ENCODE data around the gene OR52B2.

The OR52B2 gene

GRCh38 chr11:6170226-6170625 lies at the start of gene OR52B2:
Gene OR52B2 (minus strand): TSS chr11:6170326. CDS start chr11:6170326, 0 bp downstream.
- no peak for DNase-seq

- DNase-seq, result no peak
These were observed 49.2 kb upstream of the OR52B2 start for GRCh38 chr11:6219359-6219758.

DNA sequence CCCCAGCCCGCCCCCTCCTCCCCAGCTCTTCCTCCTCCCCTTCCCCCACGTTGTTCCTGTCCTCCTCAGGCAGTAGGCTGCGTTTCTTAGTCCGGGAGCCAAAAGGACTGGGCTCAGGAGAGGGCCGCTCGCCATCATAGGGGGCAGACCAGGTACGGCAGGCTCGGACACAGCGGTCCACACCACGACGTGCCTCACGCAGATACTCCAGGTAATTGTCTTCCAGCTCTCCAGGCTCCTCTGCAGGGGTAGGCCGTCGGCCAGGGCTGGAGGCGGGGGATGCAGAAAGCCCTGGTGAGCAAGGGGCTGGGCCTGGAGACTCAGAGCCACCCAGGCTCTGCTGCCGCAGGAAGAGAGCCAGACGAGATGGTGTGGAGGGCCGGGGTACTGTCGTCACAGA lies 47.6 kb upstream of the OR52B2 start:
- no peak for DNase-seq

DNA sequence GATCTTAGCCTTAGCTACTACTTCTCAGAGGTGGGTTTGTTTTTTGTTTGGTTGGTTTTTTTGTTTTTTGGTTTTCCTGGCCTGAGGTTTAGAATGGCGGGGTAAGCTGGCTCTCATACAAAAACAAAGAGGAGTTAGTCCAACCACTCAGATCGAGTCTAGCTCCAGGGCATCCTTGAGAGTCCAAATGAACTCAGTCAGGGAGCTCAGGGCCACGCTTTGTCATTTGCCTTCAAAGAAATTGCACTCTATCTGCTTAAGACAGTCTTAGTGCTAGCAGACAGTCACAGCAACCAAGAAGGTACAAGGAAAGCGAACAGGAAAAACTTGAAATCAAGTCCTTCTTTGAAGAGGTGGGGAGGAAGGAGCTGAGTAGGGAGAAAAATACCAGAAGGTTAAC lies 46.4 kb upstream of the OR52B2 start:
- no peak for DNase-seq

DNA sequence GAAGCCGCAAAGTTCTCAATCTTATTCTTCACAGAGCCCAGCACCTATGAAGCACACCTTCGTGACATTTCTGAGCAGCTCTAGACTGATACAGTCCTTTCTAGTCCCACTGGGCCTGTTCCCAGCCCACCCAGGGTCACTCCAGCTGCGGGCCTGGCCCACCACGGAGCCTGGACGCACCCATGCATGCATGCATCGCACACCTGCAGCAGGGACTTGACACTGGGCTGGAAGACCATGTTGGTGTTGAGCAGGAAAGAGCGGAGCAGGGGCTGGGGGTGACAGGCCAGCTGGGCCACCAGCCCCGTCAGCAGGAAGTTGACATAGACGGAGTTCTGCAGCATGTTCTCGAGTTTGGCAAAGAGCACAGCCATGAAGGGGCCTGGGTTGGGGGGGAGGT lies 44.4 kb upstream of the OR52B2 start:
- no peak for DNase-seq

DNA sequence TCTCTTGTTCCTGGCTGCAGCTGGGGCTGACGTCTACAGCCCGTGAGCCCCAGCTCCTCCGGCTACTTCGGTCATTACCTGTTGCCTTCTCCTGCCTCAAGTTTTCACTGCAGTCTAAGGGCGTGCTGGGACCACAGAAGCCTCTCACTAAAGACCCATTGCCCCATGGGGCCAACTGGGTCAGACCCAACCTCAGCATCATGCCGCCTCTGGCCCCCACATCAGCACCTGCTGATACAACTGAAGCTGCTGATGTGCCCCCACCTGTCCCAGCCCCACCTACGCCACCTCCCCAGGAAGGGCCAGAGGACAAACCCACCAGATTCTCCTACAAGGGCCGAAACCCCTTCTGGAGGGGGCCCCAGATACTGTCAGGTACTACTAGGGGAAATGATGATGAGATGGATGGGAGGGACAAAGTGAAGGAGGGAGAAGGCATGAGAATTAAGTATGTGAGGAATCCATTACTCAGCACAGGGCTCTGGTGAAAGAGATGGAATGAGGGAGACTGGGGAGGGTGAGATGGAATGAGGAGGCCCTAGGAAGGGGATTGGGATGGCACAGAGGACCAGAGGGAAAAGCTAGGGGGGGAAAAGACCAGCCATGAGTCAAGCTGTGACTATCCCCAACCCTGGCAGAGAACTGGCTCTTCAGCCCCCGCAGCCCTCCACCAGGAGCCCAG lies 40.3 kb upstream of the OR52B2 start:
- no peak for DNase-seq

DNA sequence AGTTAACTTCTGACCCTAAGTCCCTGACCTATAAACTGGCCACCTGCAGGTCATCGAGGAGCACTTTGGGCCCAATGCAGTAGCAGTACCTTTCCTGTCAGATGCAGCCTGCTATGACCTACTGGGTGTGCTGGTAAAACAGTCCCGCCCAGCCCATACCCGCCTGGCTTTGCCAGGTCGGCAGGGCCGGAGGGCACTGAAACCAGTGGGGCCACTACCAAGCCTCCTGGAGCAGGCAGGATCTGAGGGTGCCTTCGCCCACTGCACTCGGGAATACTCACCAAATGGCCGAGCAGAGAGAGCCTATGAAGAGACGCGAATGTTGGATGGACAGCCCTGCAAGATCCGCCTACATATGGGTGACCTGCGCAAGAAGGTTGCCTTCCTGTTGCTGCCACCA lies 39.7 kb upstream of the OR52B2 start:
- no peak for DNase-seq

GRCh38 chr11:6206456-6207180 lies 36.5 kb upstream of the OR52B2 start:
- DNase-seq, result no peak

DNA sequence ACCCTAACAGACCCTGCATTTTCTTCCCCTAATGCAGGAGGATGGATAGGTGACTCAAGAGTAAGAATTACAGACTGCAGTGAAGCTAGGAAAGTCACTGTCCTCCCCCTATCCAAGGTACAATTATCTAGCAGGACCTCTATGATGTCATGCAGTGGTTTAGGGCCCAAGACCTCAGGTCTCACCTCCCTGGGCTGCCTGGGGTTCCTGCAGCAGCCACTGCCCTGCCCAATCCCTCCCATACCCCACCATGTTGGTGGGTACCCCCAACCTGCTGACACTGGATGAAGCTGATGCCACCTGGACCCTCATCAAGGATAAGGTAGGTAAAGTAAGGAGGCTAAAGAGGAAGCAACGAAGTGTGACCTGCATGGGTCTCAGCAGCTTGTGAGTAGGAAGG lies 35.2 kb upstream of the OR52B2 start, which contains the start of gene C11orf42:
TSS of gene C11orf42 (plus strand) at position 192 of the 400 bp plus-strand sequence. CDS start at position 251, 59 bp downstream.
- DNase-seq, result no peak

- no peak for DNase-seq
These were observed 34.6 kb upstream of the OR52B2 start for GRCh38 chr11:6204706-6205105.

GRCh38 chr11:6203327-6203726 lies 33.2 kb upstream of the OR52B2 start:
- DNase-seq, result no peak

DNA sequence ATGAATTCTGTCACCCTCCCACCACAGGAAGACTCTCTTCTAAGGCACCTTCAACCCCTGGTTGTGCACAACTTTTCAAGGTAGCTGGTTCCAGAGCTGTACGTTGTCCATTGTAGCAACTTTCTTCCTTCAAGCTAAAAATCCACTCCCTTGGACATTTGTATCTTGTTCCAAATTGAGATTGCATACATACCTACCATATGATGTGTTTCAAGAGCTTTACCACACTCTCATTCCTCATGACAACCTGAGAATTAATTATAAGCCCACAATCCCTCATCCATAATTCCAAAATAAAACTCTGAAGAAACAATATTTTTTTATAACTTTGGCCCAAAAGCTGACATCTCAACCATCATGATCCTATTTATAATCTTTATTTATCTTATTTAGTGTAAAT lies 31.9 kb upstream of the OR52B2 start:
- DNase-seq, result no peak

DNA sequence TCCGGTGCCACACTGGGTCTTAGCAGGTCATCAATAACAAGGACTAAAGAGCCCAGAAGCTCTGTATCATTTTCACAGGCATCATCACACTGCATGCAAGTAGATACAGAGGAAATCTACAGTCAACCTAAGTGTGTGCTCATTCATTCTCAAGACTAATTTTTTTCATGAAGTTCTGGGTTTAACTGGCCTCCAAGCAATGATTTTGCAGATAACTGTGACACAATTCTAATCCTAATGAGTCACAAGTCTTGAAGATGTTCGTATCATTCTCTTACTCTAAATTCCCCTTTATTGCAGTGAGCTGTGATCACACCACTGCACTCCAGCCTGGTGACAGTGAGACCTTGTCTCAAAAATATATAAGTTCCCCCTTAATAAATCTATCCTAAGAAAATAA lies 31.4 kb upstream of the OR52B2 start:
- no peak for DNase-seq

DNA sequence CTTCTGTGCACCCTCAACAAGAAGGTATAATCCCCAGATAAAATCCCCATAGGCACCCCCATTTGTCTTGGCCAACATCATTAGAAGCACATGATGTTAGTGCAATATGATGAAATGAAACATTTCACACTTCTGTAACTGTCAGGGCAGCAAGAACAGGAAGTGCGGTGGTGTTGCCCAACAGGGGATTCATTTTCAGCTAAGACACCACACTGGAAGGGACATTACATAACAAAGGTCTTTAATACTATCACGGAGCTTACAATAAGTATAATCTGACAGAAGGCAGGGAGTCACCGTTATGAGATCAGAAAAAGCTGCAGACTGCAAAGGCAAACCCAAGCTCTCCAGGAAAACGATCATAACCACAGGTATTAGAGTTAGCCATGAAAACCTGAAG lies 30.8 kb upstream of the OR52B2 start:
- DNase-seq, result no peak

DNA sequence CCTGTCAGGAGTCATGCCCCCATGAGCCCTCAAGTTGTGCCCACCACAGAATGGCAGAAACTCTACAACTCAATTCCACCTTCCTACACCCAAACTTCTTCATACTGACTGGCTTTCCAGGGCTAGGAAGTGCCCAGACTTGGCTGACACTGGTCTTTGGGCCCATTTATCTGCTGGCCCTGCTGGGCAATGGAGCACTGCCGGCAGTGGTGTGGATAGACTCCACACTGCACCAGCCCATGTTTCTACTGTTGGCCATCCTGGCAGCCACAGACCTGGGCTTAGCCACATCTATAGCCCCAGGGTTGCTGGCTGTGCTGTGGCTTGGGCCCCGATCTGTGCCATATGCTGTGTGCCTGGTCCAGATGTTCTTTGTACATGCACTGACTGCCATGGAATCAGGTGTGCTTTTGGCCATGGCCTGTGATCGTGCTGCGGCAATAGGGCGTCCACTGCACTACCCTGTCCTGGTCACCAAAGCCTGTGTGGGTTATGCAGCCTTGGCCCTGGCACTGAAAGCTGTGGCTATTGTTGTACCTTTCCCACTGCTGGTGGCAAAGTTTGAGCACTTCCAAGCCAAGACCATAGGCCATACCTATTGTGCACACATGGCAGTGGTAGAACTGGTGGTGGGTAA lies 29.2 kb upstream of the OR52B2 start, which contains the start of gene OR52W1:
TSS of gene OR52W1 (plus strand) at position 51 of the 637 bp plus-strand sequence. CDS start at position 51, 0 bp downstream.
- no peak for DNase-seq

DNA sequence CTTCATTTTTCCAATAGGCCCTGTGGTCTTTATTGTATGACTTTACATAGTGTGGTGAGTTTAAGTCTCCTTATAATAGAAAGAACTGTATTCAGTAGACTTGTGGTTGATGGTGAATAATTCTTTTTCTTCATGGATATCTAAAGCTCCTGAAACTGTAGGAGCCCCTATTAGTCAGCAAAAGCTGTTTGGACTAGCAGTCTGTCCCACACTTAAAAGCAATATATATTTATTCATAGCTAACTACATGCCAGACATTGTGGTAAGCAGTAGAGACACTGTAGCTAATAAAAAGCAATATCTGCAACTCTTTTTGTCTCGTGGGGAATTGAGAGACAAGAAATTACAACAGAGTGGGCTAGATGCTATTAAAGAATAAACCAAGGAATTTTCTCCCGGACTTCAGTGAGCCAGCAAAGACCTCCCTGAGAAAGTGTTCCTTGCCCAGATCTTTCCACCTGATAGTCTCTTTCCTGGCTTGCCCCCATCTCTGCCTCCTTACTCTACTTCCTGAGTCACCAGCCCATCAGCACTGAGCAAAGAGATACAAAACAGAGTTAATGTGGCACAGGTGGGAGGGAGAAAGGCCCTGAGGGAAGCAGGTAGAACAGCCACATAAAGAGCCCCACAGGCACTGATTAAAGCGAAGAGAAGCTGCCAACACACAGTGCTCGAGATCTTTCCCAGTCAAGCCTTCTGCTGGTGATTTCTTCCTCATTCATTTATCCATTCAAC lies 27.5 kb upstream of the OR52B2 start:
- no peak for DNase-seq

- no peak for DNase-seq
These were observed 26.3 kb upstream of the OR52B2 start for GRCh38 chr11:6196396-6196795.

DNA sequence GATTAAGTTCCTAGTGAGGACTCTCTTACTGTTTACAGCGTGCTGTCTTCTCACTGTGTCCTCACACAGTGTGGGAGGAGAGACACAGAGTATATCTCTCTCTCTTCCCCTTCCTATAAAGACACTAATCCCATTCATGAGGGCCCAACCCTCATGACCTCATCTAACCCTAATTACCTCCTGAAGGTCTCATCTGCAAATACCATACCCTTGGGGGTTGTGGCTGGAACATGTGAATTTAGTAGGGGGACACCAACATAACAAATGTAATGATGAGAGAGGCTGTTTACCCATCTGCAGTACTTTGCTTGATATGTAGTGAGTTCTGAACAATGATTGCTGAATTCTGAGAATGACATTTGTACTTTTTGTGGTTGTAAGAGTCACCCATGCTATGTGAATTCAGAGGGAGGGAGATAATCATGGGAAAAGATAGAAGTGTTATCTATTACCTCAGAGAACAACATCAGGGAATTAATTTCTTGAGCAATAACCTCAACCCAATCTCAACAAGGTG lies 24.0 kb upstream of the OR52B2 start:
- DNase-seq, result no peak

- no peak for DNase-seq
These were observed 21.6 kb upstream of the OR52B2 start for GRCh38 chr11:6191742-6192141.

GRCh38 chr11:6175440-6175839 lies 5.3 kb upstream of the OR52B2 start:
- DNase-seq, result no peak

DNA sequence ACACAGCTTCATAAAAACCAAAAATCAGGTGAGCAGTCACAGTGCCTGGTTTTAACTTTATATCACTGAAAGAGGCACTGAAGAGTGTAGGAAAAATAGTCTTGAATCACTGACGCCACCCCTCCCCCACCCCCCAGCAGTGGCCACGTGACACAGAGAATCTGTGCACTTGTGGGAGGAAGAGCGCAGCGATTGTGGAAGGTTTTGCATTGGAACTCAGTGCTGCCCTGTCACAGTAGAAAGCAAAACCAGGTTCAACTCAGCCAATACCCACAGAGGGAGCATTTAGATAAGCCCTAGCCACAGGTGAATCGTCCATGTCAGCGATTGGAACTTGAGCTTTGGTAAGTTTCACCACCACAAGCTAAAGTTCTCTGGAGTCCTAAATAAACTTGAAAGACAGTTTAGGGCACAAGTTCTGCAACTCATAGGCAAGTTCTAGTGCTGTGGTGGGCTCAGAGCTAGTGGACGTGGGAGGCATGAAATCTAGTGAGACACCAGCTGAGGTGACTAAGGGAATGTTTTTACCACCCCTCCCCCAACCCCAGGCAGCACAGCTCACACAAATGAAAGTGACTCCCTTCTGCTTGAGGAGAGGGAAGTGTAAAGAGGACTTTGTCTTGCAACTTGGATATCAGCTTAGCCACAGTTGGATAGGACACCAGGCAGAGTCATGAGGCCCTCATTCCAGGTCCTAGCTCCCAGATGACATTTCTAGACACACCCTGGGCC lies 13.3 kb downstream of the OR52B2 start:
- no peak for DNase-seq

DNA sequence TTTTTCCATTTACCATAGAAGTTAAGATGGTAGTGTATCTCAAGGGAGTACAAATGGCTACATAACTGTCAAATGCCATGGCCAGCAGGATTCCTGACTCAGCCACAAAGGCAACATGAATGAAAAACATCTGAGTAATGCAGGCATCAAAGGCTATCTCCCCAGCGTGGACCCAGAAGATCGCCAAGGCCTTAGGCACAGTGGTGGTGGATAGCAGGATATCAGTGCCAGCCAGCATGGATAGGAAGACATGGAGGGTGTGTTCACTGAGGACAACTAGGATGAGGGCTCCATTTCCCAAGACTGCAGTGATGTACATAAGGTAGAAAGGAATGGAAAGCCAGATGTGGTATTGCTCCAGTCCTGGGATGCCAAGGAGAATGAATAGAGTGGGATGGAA lies 18.0 kb downstream of the OR52B2 start:
- no peak for DNase-seq

Data from NCI-H2081 (cell line).